HG02852 (cell line): ENCODE results near the gene ALG1.
"Not testable (repeated sequence)": the region's sequence is repeated elsewhere in the genome, so short reads cannot be mapped to it uniquely, and the experiment has no call there.

Experiments used
- ATAC-seq: cut with Tn5 transposase; IDR thresholded peaks from one replicate; pipeline ENCODE4 v1.9.1; 2021; ENCODE audit warnings: mild to moderate bottlenecking, moderate library complexity; ENCODE audit not compliant: unreplicated experiment

ALG1 gene

GRCh38 chr16:5072334-5073278 is 963 bp downstream of the ALG1 start:
- ATAC-seq: no peak

- no peak for ATAC-seq
Measured at GRCh38 chr16:5073279-5073629, 1.6 kb downstream of the ALG1 start.

- not testable (repeated sequence) for ATAC-seq
Measured at GRCh38 chr16:5073771-5074170, 2.1 kb downstream of the ALG1 start.

- ATAC-seq: no peak
Measured at GRCh38 chr16:5075637-5076036, 4.0 kb downstream of the ALG1 start.

DNA sequence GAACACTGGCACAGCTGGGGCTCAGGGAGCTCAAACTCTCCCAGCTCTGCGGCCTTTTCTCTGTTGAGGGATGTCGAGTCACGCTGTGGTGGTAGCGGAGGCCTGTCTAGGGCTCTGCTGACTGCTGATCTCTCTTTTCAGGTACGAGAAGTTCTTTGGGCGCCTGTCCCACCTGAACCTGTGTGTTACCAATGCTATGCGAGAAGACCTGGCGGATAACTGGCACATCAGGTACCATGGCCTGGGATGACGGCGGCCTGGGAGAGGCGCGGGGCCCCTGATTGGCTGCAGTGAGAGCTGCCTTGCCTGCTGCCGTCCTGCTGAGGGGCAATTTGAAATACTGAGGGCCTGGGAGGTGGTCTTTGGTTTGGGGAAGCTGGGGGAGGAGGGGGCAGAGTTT is 5.7 kb downstream of the ALG1 start:
- ATAC-seq: no peak

DNA sequence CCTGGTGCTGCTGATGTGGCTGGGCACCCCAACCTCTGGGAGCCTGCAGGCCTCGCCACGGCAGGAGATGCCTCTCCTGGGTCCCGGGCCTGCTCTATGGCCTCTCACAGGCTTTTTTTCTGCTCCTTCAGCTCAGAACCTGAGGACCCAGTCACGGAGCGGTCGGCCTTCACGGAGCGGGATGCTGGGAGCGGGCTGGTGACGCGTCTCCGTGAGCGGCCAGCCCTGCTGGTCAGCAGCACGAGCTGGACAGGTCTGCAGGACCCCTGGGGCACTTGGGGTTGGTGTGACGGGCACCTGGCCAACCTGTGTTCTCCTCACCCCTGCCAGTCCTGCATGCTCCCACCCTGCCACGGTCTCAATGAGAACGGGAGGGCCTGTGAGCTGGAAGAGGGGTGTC is 7.0 kb downstream of the ALG1 start:
- ATAC-seq: no peak

GRCh38 chr16:5080461-5080860 is 8.8 kb downstream of the ALG1 start:
- ATAC-seq: not testable (repeated sequence)

DNA sequence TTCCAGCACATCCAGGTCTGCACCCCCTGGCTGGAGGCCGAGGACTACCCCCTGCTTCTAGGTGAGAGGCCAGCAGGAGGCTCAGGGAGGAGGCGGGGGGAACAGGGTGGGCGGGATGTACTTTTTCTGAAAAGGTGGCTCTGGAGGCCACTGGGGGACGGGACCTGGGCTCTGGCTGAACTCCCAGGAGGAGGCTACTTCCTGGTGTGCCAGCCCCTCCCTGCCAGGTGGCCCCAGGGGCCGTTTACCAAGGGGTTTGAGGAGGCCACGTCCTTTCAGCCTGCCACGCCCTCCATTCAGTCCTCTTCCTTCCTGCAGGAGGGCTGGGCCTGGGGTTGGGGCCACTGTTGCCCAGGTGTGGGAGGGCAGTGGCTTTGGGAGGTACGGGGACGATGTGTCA is 9.4 kb downstream of the ALG1 start:
- ATAC-seq: not testable (repeated sequence)

- not testable (repeated sequence) for ATAC-seq
Measured at GRCh38 chr16:5083646-5084045, 12.0 kb downstream of the ALG1 start.

DNA sequence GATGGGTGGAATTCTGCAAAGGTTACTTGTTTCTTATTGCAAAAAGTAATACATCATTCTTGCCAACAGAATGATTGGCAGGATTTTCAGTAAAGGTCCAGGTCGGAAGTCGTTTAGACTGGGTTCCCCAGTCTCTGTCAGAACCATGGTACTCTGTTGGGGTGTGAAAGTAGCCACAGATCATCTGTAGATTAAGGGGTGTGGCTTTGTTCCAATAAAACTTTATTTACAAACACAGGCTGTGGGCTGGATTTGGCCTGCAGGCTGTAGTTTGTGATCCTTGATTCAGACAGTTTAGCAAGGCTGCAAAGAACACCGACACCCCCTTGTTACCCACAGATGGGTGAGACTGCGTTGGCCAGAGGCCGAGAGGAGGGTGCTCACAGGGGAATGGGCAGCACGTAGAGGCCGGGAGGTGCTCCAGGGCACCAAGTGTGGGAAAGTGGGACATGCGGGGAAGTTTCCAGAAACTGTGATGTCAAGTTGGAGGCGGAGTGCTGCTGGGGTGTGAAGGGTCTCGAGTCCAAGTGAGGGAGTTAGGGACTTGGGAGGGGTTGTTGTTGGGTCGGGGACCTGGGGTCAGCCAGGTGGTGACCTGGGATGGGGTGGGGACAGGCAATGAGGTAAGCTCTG is 12.6 kb downstream of the ALG1 start:
- ATAC-seq: not testable (repeated sequence)

GRCh38 chr16:5084802-5085201 is 13.2 kb downstream of the ALG1 start:
- not testable (repeated sequence) for ATAC-seq

DNA sequence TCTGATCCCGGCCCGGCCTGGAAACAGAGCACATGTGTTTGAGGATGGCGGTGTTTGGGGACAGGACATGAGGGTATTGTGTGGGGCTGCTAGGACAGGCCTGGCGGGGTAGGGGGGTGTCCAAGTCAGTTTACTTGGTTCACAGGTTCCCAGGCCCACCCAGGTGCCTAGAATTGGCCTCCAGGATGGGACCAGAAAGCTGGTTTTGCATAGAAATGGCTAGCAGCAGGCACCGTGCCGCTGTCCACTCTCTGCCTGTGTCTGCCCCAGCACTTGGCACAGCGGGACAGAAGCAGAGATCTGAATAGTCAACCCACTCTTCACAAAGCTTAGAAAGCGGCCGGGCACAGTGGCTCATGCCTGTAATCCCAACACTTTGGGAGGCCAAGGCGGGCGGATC is 14.1 kb downstream of the ALG1 start:
- ATAC-seq: not testable (repeated sequence)

- not testable (repeated sequence) for ATAC-seq
Measured at GRCh38 chr16:5088086-5088790, 16.6 kb downstream of the ALG1 start.

DNA sequence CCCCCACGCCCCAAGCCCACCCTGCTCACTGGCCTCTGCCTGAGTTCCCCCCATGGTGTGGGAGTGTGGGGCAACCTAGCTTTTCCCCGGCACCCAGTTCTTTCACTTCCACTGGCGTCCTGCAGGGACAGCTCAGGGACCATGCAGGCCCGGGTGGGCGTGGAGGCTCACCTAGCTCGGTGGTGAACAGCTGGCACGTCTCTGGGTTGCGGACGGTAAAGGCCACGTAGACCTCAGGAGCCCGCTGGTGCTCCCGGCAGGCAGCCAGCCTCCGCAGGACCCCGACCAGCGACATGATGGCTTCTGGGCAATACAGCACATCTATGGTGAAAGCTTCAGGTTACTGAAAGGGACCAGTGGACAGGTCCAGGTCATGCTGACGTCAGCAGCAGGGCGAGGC is 17.3 kb downstream of the ALG1 start:
- not testable (repeated sequence) for ATAC-seq

DNA sequence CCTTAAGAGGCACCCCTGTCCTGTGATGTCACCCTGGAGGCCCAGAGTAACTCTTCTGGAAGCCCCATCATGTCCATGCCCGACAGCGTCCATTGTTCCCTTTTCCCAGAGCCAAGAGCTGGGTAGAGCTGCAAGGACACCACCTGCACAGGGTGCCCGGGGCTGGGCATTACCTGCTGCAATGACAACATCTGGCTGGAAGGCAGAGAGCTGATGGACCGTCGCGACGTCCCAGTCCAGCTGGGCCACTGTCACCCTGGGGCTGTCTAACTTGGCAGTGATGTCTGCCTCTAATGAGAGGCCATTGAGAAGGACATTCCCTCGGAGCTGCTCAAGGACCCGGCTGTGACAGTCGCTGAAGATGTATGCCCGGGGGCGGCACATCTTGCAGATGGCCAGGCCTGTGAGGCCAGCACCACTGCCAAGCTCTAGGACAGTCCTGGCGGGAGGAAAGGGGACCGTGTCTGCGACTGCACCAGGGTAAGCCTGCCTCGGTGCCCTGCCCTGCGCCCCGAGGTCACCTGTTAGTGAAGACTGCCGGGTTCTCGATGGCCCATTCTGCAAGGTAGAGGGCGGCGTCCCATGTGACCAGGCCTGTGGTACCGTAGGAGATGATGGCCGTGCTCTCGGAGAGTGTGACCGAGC is 18.4 kb downstream of the ALG1 start:
- ATAC-seq: not testable (repeated sequence)

- not testable (repeated sequence) for ATAC-seq
Measured at GRCh38 chr16:5090592-5090991, 18.9 kb downstream of the ALG1 start.

DNA sequence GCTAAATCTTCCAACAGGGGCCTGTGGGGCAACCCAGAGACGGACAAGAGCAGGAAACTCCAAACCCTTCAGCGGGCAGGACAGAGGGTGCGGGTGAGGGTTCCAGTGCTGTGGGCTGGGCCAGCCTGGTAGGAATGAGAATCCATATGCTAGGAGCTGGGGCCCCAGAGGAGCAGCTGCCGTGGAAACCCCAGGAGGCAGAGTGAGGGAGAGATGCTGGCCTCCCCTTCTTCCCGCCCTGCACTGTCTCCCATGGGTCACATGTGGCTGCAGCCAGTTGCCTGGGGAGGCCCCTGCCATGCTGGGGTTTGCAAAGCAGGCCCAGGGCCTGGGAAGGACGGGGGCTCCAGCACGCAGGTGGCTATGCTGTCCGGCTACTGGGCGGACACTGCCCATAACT is 21.4 kb downstream of the ALG1 start:
- ATAC-seq: not testable (repeated sequence)

- ATAC-seq: not testable (repeated sequence)
Measured at GRCh38 chr16:5093746-5094145, 22.1 kb downstream of the ALG1 start.

DNA sequence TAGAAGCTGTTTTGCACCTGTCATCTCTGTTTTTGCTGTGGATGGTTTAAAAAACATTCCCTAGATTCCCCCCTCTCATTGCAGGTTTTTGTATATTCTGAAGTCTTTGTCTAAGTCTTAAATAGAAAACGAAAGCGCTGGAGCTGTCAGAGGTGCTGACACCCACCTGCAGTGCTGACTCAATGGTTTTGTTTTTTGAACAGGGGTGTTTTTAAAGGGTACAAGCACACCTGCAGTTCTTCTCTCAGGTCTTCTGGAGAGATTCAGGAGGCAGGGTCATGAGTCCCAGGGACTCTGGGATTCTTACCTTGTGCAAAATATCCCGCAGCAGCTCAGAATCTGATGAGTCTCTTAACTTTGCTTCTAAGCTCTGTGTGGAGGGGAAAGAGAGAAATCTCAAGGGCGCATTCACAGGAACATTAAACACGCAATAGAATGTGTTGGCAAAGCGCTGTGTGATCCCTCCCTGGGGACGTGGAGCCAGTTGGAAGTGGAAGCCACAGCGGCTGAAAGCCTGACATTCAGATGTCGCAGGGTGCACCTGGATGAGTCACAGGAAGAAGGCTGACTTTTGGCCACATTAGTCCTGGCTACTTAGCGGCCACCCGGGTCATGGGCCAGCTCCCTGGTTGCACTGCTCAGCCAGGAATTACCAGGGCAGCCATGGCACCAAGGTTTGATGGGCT is 23.6 kb downstream of the ALG1 start:
- not testable (repeated sequence) for ATAC-seq

DNA sequence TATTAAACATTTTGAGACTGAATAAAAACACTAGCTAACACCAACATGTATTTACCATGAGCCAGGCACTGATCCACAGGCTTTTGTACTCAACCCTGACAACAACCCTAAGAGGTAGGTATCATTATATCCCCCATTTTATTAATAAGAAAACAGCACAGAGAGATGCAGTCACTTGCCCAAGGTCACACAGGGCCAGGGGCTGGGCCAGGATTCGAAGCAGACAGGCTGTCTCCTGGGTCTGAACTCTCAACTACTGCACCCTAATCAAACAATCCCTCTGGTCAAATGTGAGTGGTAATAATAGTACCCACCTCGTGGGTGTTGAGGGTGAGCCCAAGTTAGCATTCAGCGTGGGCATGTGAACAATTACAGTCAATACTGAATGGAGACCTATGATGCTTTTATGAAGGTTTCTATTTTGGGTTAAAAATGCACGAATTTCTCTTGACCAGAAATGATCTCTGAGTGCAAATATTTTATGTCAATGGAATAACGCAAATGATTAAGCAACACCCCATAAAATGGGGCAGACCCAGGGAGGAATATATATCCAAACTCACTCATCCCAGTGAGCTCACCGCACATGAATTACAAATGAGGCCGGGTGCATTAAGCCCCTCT is 24.9 kb downstream of the ALG1 start:
- ATAC-seq: not testable (repeated sequence)
